Ovary (tissue), 3 donors: ENCODE results near the gene CD180.

Source experiments
- POLR2A ChIP-seq: fragments of 450-650 bp; IDR thresholded peaks from one replicate; pipeline ENCODE4 v1.6.1; 2017; ENCODE audit warnings: antibody characterized with exemption, mild to moderate bottlenecking, moderate library complexity
- TF ChIP-seq, protein P1 (sequence below), 3 donors: fragments of 450-650 bp in 2 of 3; fragments of 200-600 bp in 1 of 3; IDR thresholded peaks; one replicate each; pipeline versions ENCODE4 v1.5.1 to v1.8.0; 2016 to 2022; ENCODE audit warnings: antibody characterized with exemption in 3 of 3, mild to moderate bottlenecking in 1 of 3
- donor health status: DM: no; HTN: no; CAD: no.

DNA sequence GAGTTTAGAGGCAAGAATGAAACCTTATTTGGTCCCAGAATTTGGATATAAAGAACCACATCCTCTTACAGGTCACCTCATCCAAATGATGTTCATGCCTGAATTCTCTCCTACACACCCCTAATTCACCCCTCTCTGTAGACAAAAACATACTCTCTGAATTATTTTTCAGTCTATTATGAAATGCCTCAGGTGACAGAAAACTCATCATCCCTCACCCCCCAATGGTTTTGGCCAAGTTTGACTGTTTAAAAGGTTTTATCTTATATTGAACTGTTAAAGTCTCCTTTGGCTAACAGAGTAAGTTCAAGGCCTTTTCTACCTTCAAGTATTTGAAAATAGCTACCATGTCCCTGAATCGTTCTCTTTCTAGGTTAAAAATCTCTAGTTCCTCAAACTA, 2.3 kb upstream of the CD180 start:
- TF ChIP-seq, protein P1, sequence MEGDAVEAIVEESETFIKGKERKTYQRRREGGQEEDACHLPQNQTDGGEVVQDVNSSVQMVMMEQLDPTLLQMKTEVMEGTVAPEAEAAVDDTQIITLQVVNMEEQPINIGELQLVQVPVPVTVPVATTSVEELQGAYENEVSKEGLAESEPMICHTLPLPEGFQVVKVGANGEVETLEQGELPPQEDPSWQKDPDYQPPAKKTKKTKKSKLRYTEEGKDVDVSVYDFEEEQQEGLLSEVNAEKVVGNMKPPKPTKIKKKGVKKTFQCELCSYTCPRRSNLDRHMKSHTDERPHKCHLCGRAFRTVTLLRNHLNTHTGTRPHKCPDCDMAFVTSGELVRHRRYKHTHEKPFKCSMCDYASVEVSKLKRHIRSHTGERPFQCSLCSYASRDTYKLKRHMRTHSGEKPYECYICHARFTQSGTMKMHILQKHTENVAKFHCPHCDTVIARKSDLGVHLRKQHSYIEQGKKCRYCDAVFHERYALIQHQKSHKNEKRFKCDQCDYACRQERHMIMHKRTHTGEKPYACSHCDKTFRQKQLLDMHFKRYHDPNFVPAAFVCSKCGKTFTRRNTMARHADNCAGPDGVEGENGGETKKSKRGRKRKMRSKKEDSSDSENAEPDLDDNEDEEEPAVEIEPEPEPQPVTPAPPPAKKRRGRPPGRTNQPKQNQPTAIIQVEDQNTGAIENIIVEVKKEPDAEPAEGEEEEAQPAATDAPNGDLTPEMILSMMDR (IDR thresholded peaks at IDR 0.05), result no peak
- no peak for TF ChIP-seq POLR2A
